ENCODE results near the gene ATP2B3. TPM values are rescaled to one million over a fixed set of nuclear protein-coding genes. Genes with fewer than 3 reads are reported as not detected.
A peak's percentile ranks its signal among the peaks of the same experiment; 100 is the strongest.

ATP2B3 gene
- polyA plus RNA-seq, 1 donor (not counting 4 experiments of a cell fraction or from before 2014, with no cell fraction given) = not detected

- no peak for DNase-seq (ENCODE audit: low read depth, low spot score)
Observed at GRCh38 chrX:153600032-153600373, 82.6 kb downstream of the ATP2B3 start.

GRCh38 chrX:153600921-153601320 is 83.5 kb downstream of the ATP2B3 start:
- Histone ChIP-seq H3K9ac (ENCODE audit: control insufficient read depth, extremely low read depth, insufficient read depth, low read length) (no peak overlapping the region), H2AFZ (ENCODE audit: control insufficient read depth, low read length) (no peak overlapping the region), H3K79me2 (ENCODE audit: control insufficient read depth, insufficient read depth, low read length) (peaks cover 19% of the 10 kb centered on the region), H3K27ac (ENCODE audit: control insufficient read depth, insufficient read depth, low read length) (no peak overlapping the region), H3K9me3 (ENCODE audit: control insufficient read depth, low read depth, low read length) (no peaks in the 10 kb centered on the region), H3K9me1 (ENCODE audit: control insufficient read depth, extremely low read depth, insufficient read depth, low read length) (no peaks in the 10 kb centered on the region), H3K4me1 (ENCODE audit: control insufficient read depth, extremely low read depth, insufficient read depth, low read length) (peaks cover 20% of the 10 kb centered on the region), H4K20me1 (ENCODE audit: control insufficient read depth, extremely low read depth, insufficient read depth, low read length) (no peaks in the 10 kb centered on the region), H3K27me3 (ENCODE audit: control insufficient read depth, extremely low read depth, insufficient read depth, low read length) (no peaks in the 10 kb centered on the region), H3K36me3 (ENCODE audit: control insufficient read depth in 2 of 2, extremely low read depth in 1 of 2, insufficient read depth in 2 of 2, low read length in 2 of 2) (peaks cover 0 to 2% of the 10 kb centered on the region in 2 experiments), H3K4me3 (ENCODE audit: control insufficient read depth in 2 of 3, extremely low read depth in 1 of 3, insufficient read depth in 2 of 3, low read depth in 1 of 3, low read length in 3 of 3) (no peak overlapping the region), H3K4me2 (ENCODE audit: control insufficient read depth, extremely low read depth, insufficient read depth, low read depth, low read length) (peak overlapping the region; percentile 85)
- TF ChIP-seq CTCF (optimal IDR thresholded peaks at IDR 0.05 in 1 of 3, IDR thresholded peaks at IDR 0.05 in 1 of 3, conservative IDR thresholded peaks at IDR 0.05 in 1 of 3; ENCODE audit: extremely low read depth in 1 of 3, insufficient read depth in 2 of 3, low read length in 3 of 3) = no peak
- no peak for TF ChIP-seq EZH2 (IDR thresholded peaks at IDR 0.05; ENCODE audit: low read length)
- dilution Hi-C loops (cut with MboI; ENCODE audit: extremely low pct_ligation_motif_present, low sequenced_read_pairs) = no loop called here
- no peak for DNase-seq (ENCODE audit: low read depth, low spot score)
- FAIRE-seq = no peak

More at GRCh38 chrX:153600032-153600373, 82.6 kb downstream of the ATP2B3 start:
- peak overlapping the region; percentile 85 for H3K4me2 ChIP-seq (ENCODE audit: control insufficient read depth, extremely low read depth, insufficient read depth, low read depth, low read length)
- dilution Hi-C loops (cut with MboI; ENCODE audit: extremely low pct_ligation_motif_present, low sequenced_read_pairs) = no loop called here
- peaks cover 20% of the 10 kb centered on the region for H3K4me1 ChIP-seq (ENCODE audit: control insufficient read depth, extremely low read depth, insufficient read depth, low read length)
- no peaks in the 10 kb centered on the region for H4K20me1 ChIP-seq (ENCODE audit: control insufficient read depth, extremely low read depth, insufficient read depth, low read length)
- no peaks in the 10 kb centered on the region for H3K9me3 ChIP-seq (ENCODE audit: control insufficient read depth, low read depth, low read length)
- H3K27ac ChIP-seq (ENCODE audit: control insufficient read depth, insufficient read depth, low read length) = no peak overlapping the region
- H3K9ac ChIP-seq (ENCODE audit: control insufficient read depth, extremely low read depth, insufficient read depth, low read length) = peak overlapping the region; percentile 59
- FAIRE-seq = no peak
- H3K9me1 ChIP-seq (ENCODE audit: control insufficient read depth, extremely low read depth, insufficient read depth, low read length) = no peaks in the 10 kb centered on the region
- no peaks in the 10 kb centered on the region for H3K27me3 ChIP-seq (ENCODE audit: control insufficient read depth, extremely low read depth, insufficient read depth, low read length)
- peak overlapping the region; percentile 42 to 72 (median 55) for H3K4me3 ChIP-seq (ENCODE audit: control insufficient read depth in 2 of 3, extremely low read depth in 1 of 3, insufficient read depth in 2 of 3, low read depth in 1 of 3, low read length in 3 of 3)
- H3K36me3 ChIP-seq (ENCODE audit: control insufficient read depth in 2 of 2, extremely low read depth in 1 of 2, insufficient read depth in 2 of 2, low read length in 2 of 2) = peaks cover 0 to 2% of the 10 kb centered on the region in 2 experiments
- TF ChIP-seq CTCF (optimal IDR thresholded peaks at IDR 0.05 in 1 of 3, IDR thresholded peaks at IDR 0.05 in 1 of 3, conservative IDR thresholded peaks at IDR 0.05 in 1 of 3; ENCODE audit: extremely low read depth in 1 of 3, insufficient read depth in 2 of 3, low read length in 3 of 3) (no peak), EZH2 (IDR thresholded peaks at IDR 0.05; ENCODE audit: low read length) (no peak)
- peak overlapping the region; percentile 59 for H2AFZ ChIP-seq (ENCODE audit: control insufficient read depth, low read length)
- H3K79me2 ChIP-seq (ENCODE audit: control insufficient read depth, insufficient read depth, low read length) = peaks cover 19% of the 10 kb centered on the region

Data from keratinocyte (primary cell).